ENCODE data around the gene DECR2.

DECR2 gene

DNA sequence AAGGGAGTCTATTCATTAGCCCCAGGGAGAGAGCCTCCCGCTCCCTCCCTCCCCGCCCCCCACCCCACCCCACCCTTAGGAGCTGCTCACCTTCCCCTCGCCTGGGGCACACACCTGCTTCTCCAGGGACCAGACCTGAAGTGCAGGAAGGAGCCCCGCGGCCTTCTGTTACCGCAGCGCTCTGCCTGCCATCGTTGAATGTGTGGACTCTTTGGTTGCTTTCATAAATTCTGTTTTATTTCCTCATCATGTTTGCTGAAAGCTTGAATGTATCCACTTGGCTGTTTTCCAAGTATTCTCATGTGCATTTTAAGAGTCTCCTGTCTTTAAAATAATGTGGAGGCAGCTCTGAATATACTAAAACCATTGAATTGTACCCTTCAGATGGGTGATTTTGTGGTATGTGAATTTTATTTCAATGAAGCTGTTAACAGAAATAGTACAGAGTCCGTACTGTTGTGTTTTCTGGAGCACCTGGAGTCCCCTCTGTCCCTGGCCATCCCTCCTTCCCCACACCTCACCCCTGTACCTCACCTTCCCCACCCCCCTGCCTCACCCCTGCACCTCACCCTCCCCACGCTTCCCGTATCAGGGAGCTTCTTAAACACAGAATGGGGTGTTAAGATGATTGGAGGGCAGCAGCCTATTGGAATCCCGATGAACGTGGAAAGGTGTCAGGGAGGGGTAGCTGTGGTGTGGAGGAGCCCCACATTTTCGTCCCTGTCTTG, 49.3 kb downstream of the DECR2 start:
- DNase-seq: no peak

DNA sequence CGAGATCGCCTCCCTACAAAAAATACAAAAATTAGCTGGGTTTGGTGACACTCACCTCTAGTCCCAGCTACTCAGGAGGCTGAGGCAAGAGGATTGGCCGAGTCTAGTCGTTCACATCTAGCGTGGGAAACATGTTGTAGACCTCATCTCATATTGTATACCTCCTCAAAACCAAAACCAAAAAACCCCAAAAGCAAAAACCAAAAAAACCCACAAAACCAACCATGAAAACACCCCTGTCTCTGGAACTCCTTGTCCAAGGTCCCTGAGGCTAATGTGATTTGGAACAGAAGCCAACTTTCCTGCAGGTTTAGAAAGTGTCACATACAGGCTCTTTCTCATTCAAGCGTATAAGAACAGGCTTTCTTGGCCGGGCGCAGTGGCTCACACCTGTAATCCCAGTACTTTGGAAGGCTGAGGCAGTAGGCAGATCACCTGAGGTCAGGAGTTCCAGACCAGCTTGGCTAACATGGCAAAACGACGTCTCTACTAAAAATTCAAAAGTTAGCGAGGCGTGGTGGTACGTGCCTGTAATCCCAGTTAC, 52.8 kb downstream of the DECR2 start:
- DNase-seq: no peak

DNA sequence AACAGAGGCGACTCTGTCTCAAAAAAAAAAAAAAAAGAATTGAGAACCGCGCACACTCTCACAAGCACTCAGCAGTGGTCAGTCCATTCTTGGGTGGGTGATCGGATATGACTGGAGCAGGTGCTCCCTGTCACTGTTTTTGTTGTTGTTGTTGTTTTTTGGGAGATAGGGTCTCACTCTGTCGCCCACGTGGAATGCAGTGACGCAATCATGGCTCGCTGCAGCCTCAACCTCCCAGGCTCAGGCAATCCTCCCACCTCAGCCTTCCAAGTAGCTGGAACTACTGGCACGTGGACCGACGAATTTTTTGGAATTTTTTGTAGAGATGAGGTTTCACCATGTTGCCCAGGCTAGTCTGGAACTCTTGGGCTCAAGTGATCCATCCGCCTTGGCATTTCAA, 53.8 kb downstream of the DECR2 start:
- DNase-seq: no peak

DNA sequence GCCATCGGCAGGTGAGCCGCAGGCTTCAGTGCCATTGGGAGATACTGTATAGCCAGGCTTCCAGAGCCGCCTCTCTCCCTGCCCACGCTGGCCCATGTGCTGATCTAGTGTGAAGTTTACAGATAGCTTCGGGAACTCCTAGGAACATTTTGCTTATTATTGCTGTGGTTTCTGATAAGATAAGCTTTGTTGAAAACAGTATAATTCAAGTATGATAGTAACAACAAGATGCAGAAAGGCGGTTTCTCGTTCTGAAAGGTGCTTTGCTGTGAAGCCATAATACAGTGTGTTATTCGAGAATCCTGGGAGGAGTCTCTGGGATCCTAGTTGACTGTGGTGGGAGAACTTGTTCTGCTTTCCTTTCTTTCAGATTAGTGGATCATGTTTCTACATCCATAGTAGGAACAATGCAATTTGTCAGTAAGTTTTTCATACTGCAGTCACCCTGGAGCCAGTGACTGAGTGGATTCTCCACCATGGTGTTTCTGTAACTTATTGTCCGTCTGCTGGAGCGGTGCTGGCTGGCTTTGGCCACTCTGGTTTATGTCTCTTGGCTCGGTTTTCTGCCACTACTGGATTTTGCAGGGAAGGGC, 55.3 kb downstream of the DECR2 start:
- no peak for DNase-seq

DNA sequence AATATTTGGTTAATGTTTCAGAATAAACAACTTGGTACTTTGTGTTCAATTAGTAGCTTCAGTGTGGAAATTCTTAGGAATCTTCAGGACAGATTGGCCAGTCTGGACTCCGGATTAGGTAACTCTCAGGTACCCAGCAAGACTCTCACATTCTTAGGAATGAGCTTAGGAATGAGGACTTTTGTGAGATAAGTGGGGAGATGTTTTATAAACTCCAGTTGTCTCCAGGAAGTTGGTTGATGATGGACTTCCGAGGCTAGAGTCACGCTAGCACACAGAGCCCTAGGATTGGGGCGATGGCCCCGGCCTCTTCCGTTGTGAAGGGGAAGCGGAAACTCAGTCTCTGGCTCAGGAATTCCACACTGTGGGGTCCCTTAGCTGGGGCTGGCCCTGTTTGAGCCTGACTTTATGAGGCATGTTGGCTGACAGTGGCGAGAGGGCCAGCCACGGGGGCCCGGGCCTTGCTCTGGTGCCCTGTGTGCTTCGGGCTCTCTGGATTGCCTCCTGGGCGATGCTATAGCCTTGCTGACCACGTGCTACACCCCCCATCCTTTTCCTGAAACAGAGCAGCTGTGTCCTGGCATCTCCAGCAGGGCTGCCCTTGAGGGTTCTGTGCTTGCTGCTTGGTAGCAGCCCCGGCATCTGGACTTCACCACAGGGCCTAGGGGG, 56.2 kb downstream of the DECR2 start:
- no peak for DNase-seq

DNA sequence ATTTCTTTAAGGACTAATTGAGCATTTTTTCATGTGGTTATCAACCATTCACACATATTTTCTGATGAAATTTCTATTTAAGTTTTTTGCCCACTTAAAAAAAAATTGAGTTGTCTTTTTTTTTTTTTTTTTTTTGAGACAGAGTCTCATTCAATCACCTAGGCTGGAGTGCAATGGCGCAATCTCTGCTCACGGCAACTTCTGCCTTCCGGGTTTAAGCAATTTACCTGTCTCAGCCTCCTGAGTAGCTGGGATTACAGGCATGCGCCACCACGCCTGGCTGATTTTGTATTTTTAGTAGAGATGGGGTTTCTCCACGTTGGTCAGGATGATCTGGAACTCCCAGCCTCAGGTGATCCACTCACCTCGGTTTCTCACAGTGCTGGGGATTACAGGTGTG, 58.1 kb downstream of the DECR2 start:
- DNase-seq: no peak

DNA sequence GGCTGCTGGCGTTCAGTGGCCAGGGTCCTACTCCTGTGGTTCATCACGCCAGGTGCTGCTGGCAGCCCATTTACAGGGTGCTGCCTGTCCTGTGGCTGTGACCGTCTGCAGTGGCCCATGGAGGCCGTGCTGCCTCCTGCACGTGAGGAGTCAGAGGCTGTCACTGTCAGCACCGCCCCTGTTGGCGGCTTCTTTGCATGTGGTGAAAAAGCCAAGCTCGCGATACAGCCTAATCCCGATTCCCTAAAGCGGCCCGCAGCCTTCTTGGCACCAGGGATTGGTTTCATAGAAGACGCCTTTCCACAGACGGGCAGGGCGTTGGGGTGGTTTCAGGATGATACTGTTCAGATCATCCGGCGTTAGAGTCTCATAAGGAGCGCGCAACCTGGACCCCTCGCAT, 59.1 kb downstream of the DECR2 start:
- no peak for DNase-seq

Data from CD4-positive, alpha-beta T cell treated with Interleukin-17A for 1 hour (primary cell).